ENCODE data around the gene MROH2A. TPM values are rescaled to one million over a fixed set of nuclear protein-coding genes. Genes with fewer than 3 reads are reported as not detected.

The MROH2A gene
- total and polyA plus RNA-seq, 2 experiments from 2014 or later, result not detected

- Histone ChIP-seq H3K27ac (no peak overlapping the region), H3K9ac (no peak overlapping the region), H3K4me1 (ENCODE audit: insufficient read depth) (no peaks in the 10 kb centered on the region), H3K4me3 (no peak overlapping the region), H3F3A (ENCODE audit: insufficient read depth) (no peaks in the 10 kb centered on the region), H3K4me2 (ENCODE audit: unreplicated experiment) (no peak overlapping the region), H3K9me2 (ENCODE audit: insufficient read depth) (no peaks in the 10 kb centered on the region), H3K36me3 (ENCODE audit: low read depth) (no peaks in the 10 kb centered on the region), H4K20me1 (ENCODE audit: insufficient read depth) (no peaks in the 10 kb centered on the region), H3K79me2 (ENCODE audit: insufficient read depth) (no peaks in the 10 kb centered on the region), H2AFZ (no peak overlapping the region), H3K27me3 (replicated peaks; ENCODE audit: insufficient read depth) (peaks cover 25% of the 10 kb centered on the region; the same call in 1 of the 2 replicates), H3K9me3 (ENCODE audit: low read depth) (no peaks in the 10 kb centered on the region)
- in situ Hi-C loops (cut with MboI), result no loop called here
- no peak for TF ChIP-seq EZH2phosphoT487 (IDR thresholded peaks at IDR 0.05; ENCODE audit: insufficient read depth, low read depth)
- no peak for TF ChIP-seq EZH2 (IDR thresholded peaks at IDR 0.05; ENCODE audit: insufficient read depth, poor library complexity, severe bottlenecking)
- WGBS, 2 experiments (ENCODE audit: low coverage in 1 of 2, low lambda C conversion rate in 2 of 2, missing lambda C conversion rate in 2 of 2), result 47 to 49% methylated on average over 18 of the region's 18 CpGs
- no peak for DNase-seq
Observed at GRCh38 chr2:233791151-233791882, 13.2 kb downstream of the MROH2A start.

- no peak overlapping the region for H3K27ac ChIP-seq
- in situ Hi-C loops (cut with MboI), result no loop called here
Observed at GRCh38 chr2:233791883-233792329, 13.8 kb downstream of the MROH2A start.

GRCh38 chr2:233792720-233793119, 14.6 kb downstream of the MROH2A start:
- WGBS, 2 experiments (ENCODE audit: low coverage in 1 of 2, low lambda C conversion rate in 2 of 2, missing lambda C conversion rate in 2 of 2), result 53 to 55% methylated on average over 7 of the region's 7 CpGs
- no peaks in the 10 kb centered on the region for H3K9me2 ChIP-seq (ENCODE audit: insufficient read depth)
- H3K79me2 ChIP-seq (ENCODE audit: insufficient read depth), result no peaks in the 10 kb centered on the region
- no peaks in the 10 kb centered on the region for H3K36me3 ChIP-seq (ENCODE audit: low read depth)
- H3K9me3 ChIP-seq (ENCODE audit: low read depth), result no peaks in the 10 kb centered on the region
- no peak overlapping the region for H2AFZ ChIP-seq
- no peak overlapping the region for H3K4me2 ChIP-seq (ENCODE audit: unreplicated experiment)
- H3K4me1 ChIP-seq (ENCODE audit: insufficient read depth), result no peaks in the 10 kb centered on the region
- no peak for DNase-seq
- no peaks in the 10 kb centered on the region for H3F3A ChIP-seq (ENCODE audit: insufficient read depth)
- H3K9ac ChIP-seq, result no peak overlapping the region
- H3K27ac ChIP-seq, result no peak overlapping the region
- no peaks in the 10 kb centered on the region for H4K20me1 ChIP-seq (ENCODE audit: insufficient read depth)
- peaks cover 25% of the 10 kb centered on the region; the same call in 1 of the 2 replicates for H3K27me3 ChIP-seq (replicated peaks; ENCODE audit: insufficient read depth)
- in situ Hi-C loops (cut with MboI), result no loop called here
- no peak for TF ChIP-seq EZH2phosphoT487 (IDR thresholded peaks at IDR 0.05; ENCODE audit: insufficient read depth, low read depth)
- TF ChIP-seq EZH2 (IDR thresholded peaks at IDR 0.05; ENCODE audit: insufficient read depth, poor library complexity, severe bottlenecking), result no peak
- no peak overlapping the region for H3K4me3 ChIP-seq

More at GRCh38 chr2:233791883-233792329, 13.8 kb downstream of the MROH2A start:
- DNase-seq, result no peak
- H3K9me3 ChIP-seq (ENCODE audit: low read depth), result no peaks in the 10 kb centered on the region
- no peak overlapping the region for H3K4me2 ChIP-seq (ENCODE audit: unreplicated experiment)
- H4K20me1 ChIP-seq (ENCODE audit: insufficient read depth), result no peaks in the 10 kb centered on the region
- no peak overlapping the region for H2AFZ ChIP-seq
- no peaks in the 10 kb centered on the region for H3F3A ChIP-seq (ENCODE audit: insufficient read depth)
- no peak overlapping the region for H3K9ac ChIP-seq
- no peak for TF ChIP-seq EZH2 (IDR thresholded peaks at IDR 0.05; ENCODE audit: insufficient read depth, poor library complexity, severe bottlenecking)
- no peak for TF ChIP-seq EZH2phosphoT487 (IDR thresholded peaks at IDR 0.05; ENCODE audit: insufficient read depth, low read depth)
- H3K79me2 ChIP-seq (ENCODE audit: insufficient read depth), result no peaks in the 10 kb centered on the region
- no peak overlapping the region for H3K4me3 ChIP-seq
- no peaks in the 10 kb centered on the region for H3K36me3 ChIP-seq (ENCODE audit: low read depth)
- no peaks in the 10 kb centered on the region for H3K9me2 ChIP-seq (ENCODE audit: insufficient read depth)
- H3K27me3 ChIP-seq (replicated peaks; ENCODE audit: insufficient read depth), result peaks cover 25% of the 10 kb centered on the region; the same call in 1 of the 2 replicates
- WGBS, 2 experiments (ENCODE audit: low coverage in 1 of 2, low lambda C conversion rate in 2 of 2, missing lambda C conversion rate in 2 of 2), result 51 to 59% methylated on average over 8 to 9 of the region's 9 CpGs
- no peaks in the 10 kb centered on the region for H3K4me1 ChIP-seq (ENCODE audit: insufficient read depth)

GRCh38 chr2:233793465-233794127, 15.5 kb downstream of the MROH2A start:
- Histone ChIP-seq H2AFZ (no peak overlapping the region), H3K4me2 (ENCODE audit: unreplicated experiment) (no peak overlapping the region), H3F3A (ENCODE audit: insufficient read depth) (no peaks in the 10 kb centered on the region), H3K9ac (no peak overlapping the region), H3K27ac (no peak overlapping the region), H3K79me2 (ENCODE audit: insufficient read depth) (no peaks in the 10 kb centered on the region), H3K4me1 (ENCODE audit: insufficient read depth) (no peaks in the 10 kb centered on the region), H3K27me3 (replicated peaks; ENCODE audit: insufficient read depth) (peaks cover 25% of the 10 kb centered on the region; the same call in 1 of the 2 replicates), H3K4me3 (no peak overlapping the region), H3K9me2 (ENCODE audit: insufficient read depth) (no peaks in the 10 kb centered on the region), H3K9me3 (ENCODE audit: low read depth) (no peaks in the 10 kb centered on the region), H3K36me3 (ENCODE audit: low read depth) (no peaks in the 10 kb centered on the region), H4K20me1 (ENCODE audit: insufficient read depth) (no peaks in the 10 kb centered on the region)
- 11 to 13% methylated on average over 18 of the region's 18 CpGs for WGBS, 2 experiments (ENCODE audit: low coverage in 1 of 2, low lambda C conversion rate in 2 of 2, missing lambda C conversion rate in 2 of 2)
- TF ChIP-seq EZH2 (IDR thresholded peaks at IDR 0.05; ENCODE audit: insufficient read depth, poor library complexity, severe bottlenecking), result no peak
- no peak for TF ChIP-seq EZH2phosphoT487 (IDR thresholded peaks at IDR 0.05; ENCODE audit: insufficient read depth, low read depth)
- no peak for DNase-seq
- in situ Hi-C loops (cut with MboI), result no loop called here
